Common myeloid progenitor, CD34-positive (primary cell): ENCODE results near the gene KATNIP.

Source experiments
- CTCF ChIA-PET: fragments of 350-600 bp; sonication (Branson Sonifier 250); formaldehyde crosslinking; loops from one replicate; lab custom pipeline; 2021; ENCODE audit warnings: antibody characterized with exemption; lab: Charles Lee
- POLR2A ChIA-PET: fragments of 350-600 bp; sonication (Branson Sonifier 250); formaldehyde crosslinking; loops from one replicate; lab custom pipeline; 2021; ENCODE audit warnings: antibody characterized with exemption; lab: Charles Lee
- DNase-seq, 3 donors: peaks; one replicate each; pipeline versions ENCODE4 v3.0.0 to v3.0.0-alpha.2; 2013
- H3K27ac ChIP-seq, 2 experiments: 1 replicate in 1 of 2; 2 replicates in 1 of 2; pipeline ENCODE4 v1.7.0; 2013; ENCODE audit warnings: inconsistent platforms in 2 of 2, low read length in 2 of 2, mild to moderate bottlenecking in 2 of 2, low read depth in 1 of 2, moderate library complexity in 1 of 2; ENCODE audit not compliant: severe bottlenecking in 2 of 2, insufficient read depth in 1 of 2, poor library complexity in 1 of 2
- H3K27me3 ChIP-seq, 5 experiments: replicated peaks in 2 of 5; 1 replicate in 3 of 5; 2 replicates in 2 of 5; pipeline versions ENCODE4 v1.6.1 to v1.7.0; 2013; ENCODE audit warnings: low read length in 4 of 5, mild to moderate bottlenecking in 2 of 5, moderate library complexity in 2 of 5, inconsistent platforms in 1 of 5; ENCODE audit not compliant: insufficient read depth in 5 of 5, control insufficient read depth in 4 of 5
- H3K36me3 ChIP-seq, 4 experiments: 1 replicate in 2 of 4; 2 replicates in 2 of 4; pipeline versions ENCODE4 v1.6.1 to v1.7.0; 2013; ENCODE audit warnings: low read length in 3 of 4, control low read depth in 1 of 4, mild to moderate bottlenecking in 1 of 4; ENCODE audit not compliant: control insufficient read depth in 4 of 4, insufficient read depth in 4 of 4
- H3K4me1 ChIP-seq, 4 experiments: 1 replicate in 3 of 4; 2 replicates in 1 of 4; pipeline versions ENCODE4 v1.6.1 to v1.7.1; 2013; ENCODE audit warnings: low read length in 3 of 4, mild to moderate bottlenecking in 3 of 4, control low read depth in 1 of 4, inconsistent platforms in 1 of 4, moderate library complexity in 1 of 4; ENCODE audit not compliant: control insufficient read depth in 4 of 4, insufficient read depth in 4 of 4; ENCODE audit errors: control extremely low read depth in 1 of 4
- H3K4me3 ChIP-seq, 7 experiments: 1 replicate in 4 of 7; 2 replicates in 3 of 7; pipeline versions ENCODE4 v1.5.1 to v1.7.0; 2013; ENCODE audit warnings: mild to moderate bottlenecking in 7 of 7, low read length in 6 of 7, moderate library complexity in 6 of 7, inconsistent platforms in 2 of 7, low read depth in 2 of 7, control low read depth in 1 of 7; ENCODE audit not compliant: insufficient read depth in 4 of 7, control insufficient read depth in 1 of 7; ENCODE audit errors: extremely low read depth in 1 of 7
- H3K9me3 ChIP-seq, 5 experiments: 1 replicate in 4 of 5; 2 replicates in 1 of 5; pipeline versions ENCODE4 v1.6.1 to v1.7.1; 2013; ENCODE audit warnings: low read length in 4 of 5, mild to moderate bottlenecking in 2 of 5, inconsistent platforms in 1 of 5, low read depth in 1 of 5, moderate library complexity in 1 of 5; ENCODE audit not compliant: control insufficient read depth in 4 of 5, insufficient read depth in 2 of 5; ENCODE audit errors: control extremely low read depth in 1 of 5
- WGBS: methylation state at CpG from one replicate; pipeline ENCODE4 v1.1.5; 2013; ENCODE audit not compliant: insufficient coverage; 5-methylcytosine and 5-hydroxymethylcytosine counted together

Gene KATNIP

DNA sequence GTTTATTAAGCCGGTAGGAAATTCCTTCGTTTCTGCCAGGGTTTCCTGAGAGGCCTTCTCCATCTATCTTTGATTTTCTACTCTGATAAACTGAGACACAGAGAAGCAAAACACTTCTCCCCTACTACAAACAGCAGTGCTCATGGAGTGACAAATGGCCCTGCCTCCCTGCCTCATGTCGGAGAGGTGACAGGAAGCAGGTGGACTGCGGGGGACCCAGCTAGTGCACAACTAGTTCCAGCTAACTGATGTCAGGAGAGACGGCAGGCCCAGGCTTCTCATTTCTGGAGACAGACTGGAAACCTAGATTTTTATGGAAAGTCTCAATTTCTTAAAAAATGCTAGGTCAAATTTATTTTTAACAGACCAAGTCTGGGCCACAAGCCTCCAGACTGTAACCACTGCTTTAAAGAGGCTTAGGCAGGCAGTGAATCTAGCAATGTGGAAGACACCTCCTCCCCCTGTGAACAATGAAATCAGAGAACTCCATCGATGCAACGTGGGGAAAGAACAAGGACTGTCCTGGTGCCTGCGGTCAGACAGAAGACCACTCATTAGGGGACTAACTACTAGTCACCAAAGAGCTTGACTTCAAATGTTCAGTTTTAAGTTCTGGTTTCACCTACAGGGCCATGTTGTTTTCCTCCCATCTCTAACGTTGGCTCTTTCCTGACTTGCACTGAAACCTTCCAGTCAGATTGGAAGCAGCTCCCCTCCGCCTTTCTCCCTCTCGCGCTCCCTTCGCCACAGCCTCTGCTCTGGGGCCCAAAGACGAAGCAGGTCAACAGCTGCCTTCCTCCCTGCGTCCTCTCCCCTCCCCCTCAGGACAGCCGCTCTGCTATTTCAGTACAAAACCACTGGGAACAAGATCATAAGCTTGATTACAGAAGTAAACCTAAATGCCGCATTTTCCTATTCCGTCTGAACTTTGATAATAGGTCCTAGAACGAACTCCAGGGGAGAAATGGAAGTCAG is 17.8 kb upstream of the KATNIP start:
- peak overlapping the region; percentile 17 to 52 for H3K27ac ChIP-seq
- CTCF ChIA-PET, result interaction anchor here (1.2 to 2.9 kb wide), 6 partner anchors 8 to 33 kb away, joined by 3 to 7 read pairs (median 4); no protein-coding TSS in a partner anchor
- peaks cover 8 to 30% (median 29%) of the 10 kb centered on the region in 4 experiments for H3K4me1 ChIP-seq
- H3K36me3 ChIP-seq, result peaks cover 3 to 70% (median 42%) of the 10 kb centered on the region in 4 experiments
- 6% methylated on average over 17 of the region's 19 CpGs for WGBS
- peak in 2 of 3 donors; percentile 65 to 76 for DNase-seq
- peak overlapping the region in 1 of 7 experiments; percentile 45 for H3K4me3 ChIP-seq
- H3K27me3 ChIP-seq, result no peaks in the 10 kb centered on the region
- POLR2A ChIA-PET, result interaction anchor here (0.7 kb wide), 1 partner anchor 28 kb away, joined by 3 read pairs; no protein-coding TSS in a partner anchor
- H3K9me3 ChIP-seq, result no peaks in the 10 kb centered on the region

DNA sequence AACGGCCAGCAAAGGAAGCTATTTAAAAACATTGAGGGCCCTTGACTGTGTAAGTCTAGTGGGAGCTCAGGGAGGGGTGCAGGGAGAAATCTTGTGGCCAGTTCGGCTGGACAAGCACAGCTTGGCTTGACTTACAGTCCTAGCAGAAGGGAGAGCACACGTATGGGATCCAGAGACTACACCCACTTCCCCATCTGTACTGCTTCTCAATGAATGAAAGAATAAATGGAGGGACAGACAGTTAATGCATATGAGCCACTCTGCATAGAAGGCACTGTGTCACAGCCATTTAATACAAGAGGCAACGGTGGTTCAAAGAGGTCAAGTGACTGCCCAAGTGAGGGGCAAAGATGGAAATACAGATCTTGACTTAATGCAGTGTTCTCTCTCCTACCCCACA is 15.7 kb upstream of the KATNIP start:
- DNase-seq, result no peak
- ChIA-PET CTCF (no interaction called here), POLR2A (no interaction called here)
- Histone ChIP-seq H3K27ac (no peak overlapping the region), H3K36me3 (peaks cover 2 to 76% (median 44%) of the 10 kb centered on the region in 4 experiments), H3K9me3 (no peaks in the 10 kb centered on the region), H3K4me1 (peaks cover 8 to 37% (median 35%) of the 10 kb centered on the region in 4 experiments), H3K4me3 (no peak overlapping the region), H3K27me3 (no peaks in the 10 kb centered on the region)
- WGBS, result 100% methylated on average over 4 of the region's 4 CpGs

DNA sequence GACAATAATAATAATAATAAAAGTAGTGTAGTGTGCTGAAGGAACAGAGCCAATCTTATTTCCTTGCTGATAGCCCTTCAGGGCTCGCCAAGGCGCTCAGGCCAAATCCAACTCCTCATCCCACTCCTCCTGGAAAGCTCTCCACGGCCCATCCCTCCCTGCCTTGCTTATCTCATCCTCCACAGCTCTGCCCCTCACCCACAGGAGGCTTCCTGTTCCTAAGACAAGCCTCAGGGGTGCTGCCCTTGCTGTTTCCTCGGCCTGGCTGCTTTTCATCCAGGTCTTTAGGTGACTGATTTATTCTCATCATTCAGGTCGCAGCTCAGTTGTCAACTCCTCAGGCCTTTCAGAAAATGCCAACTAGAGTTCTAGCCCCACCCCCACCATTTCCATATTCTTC is 11.4 kb upstream of the KATNIP start:
- POLR2A ChIA-PET, result interaction anchor here (0.6 kb wide), 1 partner anchor 8 kb away, joined by 3 read pairs; no protein-coding TSS in a partner anchor
- H3K36me3 ChIP-seq, result peaks cover 21 to 88% (median 62%) of the 10 kb centered on the region in 4 experiments
- H3K27ac ChIP-seq, result no peak overlapping the region
- CTCF ChIA-PET, result interaction anchor here (1.6 kb wide), 1 partner anchor 16 kb away, joined by 5 read pairs; no protein-coding TSS in a partner anchor
- H3K4me1 ChIP-seq, result peaks cover 0 to 10% (median 7%) of the 10 kb centered on the region in 4 experiments
- H3K4me3 ChIP-seq, result no peak overlapping the region
- DNase-seq, result peak in 1 of 3 donors; percentile 13
- WGBS, result 49% methylated on average over 5 of the region's 5 CpGs
- no peaks in the 10 kb centered on the region for H3K27me3 ChIP-seq
- H3K9me3 ChIP-seq, result peaks cover 0 to 5% (median 3%) of the 10 kb centered on the region in 5 experiments

DNA sequence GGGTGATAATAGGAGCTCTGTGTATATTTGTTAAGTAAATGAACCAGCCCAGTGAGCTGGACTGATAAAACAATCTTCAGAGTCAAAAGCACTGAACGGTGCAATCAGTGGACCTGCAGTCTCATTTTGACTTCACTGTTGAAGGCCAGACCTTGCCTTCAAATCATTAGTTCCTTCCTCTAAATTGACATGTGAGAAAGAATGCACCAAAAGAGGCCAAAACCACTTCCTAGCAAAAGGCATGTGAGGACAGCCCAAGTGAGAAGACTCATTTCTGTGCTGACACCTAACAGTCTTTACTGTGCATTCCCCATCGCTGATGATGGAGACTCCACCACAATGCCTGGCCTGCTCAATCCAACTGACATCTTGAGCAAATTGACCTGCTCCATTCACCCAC is 10.8 kb upstream of the KATNIP start:
- POLR2A ChIA-PET, result no interaction called here

DNA sequence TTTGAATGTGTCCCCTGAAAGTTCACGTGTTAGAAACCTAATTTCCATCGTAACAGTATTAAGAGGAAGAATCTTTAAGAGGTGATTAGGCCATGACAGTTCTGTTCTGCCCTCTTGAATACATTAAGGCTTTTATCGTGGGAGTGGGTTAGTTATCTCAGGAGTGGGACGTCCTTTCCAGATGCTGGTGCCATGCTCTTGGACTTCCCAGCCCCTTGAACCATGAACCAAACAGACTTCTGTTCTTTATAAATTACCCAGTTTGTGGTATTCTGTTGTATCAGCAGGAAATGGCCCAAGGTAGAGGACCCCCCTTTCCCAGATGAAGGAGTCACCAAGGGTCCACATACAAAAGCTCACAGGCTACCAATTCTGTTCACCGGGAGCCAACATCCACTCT is 10.3 kb upstream of the KATNIP start:
- Histone ChIP-seq H3K4me3 (no peak overlapping the region), H3K9me3 (peaks cover 0 to 5% (median 3%) of the 10 kb centered on the region in 5 experiments), H3K4me1 (peaks cover 0 to 10% (median 7%) of the 10 kb centered on the region in 4 experiments), H3K27ac (no peak overlapping the region), H3K27me3 (no peaks in the 10 kb centered on the region), H3K36me3 (peaks cover 24 to 91% (median 64%) of the 10 kb centered on the region in 4 experiments)
- no peak for DNase-seq
- ChIA-PET CTCF (interaction anchor here (1.2 to 1.8 kb wide), 2 partner anchors 8 to 11 kb away, joined by 3 to 4 read pairs; no protein-coding TSS in a partner anchor), POLR2A (no interaction called here)
- 67% methylated on average over 3 of the region's 5 CpGs for WGBS

More for the DNA sequence above, 10.8 kb upstream of the KATNIP start:
- Histone ChIP-seq H3K27me3 (no peaks in the 10 kb centered on the region), H3K9me3 (peaks cover 0 to 5% (median 3%) of the 10 kb centered on the region in 5 experiments), H3K4me3 (no peak overlapping the region), H3K27ac (no peak overlapping the region), H3K4me1 (peaks cover 0 to 10% (median 7%) of the 10 kb centered on the region in 4 experiments), H3K36me3 (peaks cover 21 to 91% (median 63%) of the 10 kb centered on the region in 4 experiments)
- WGBS, result 93% methylated on average over 1 of the region's 2 CpGs
- CTCF ChIA-PET, result interaction anchor here (1.6 kb wide), 1 partner anchor 16 kb away, joined by 5 read pairs; no protein-coding TSS in a partner anchor
- peak in 1 of 3 donors; percentile 32 for DNase-seq

DNA sequence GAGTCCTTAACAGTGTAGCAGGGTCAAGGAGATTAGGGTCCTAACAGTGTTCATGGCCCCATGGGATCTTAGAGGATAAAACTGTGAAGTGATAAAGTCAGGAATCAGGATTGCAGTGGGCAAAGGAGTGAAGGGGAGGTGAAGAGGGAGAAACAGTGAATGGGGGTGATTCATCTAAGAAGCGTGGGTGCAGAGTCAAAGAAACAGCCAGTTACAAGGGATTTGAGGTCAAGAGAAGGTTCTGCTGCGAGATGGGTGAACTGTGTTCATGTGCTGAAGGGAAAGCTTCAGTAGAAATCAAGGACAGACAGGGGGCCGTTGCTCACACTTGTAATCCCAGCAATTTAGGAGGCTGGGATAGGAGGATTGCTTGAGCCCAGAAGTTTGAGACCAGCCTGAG is 6.1 kb upstream of the KATNIP start:
- Histone ChIP-seq H3K27me3 (no peaks in the 10 kb centered on the region), H3K27ac (no peak overlapping the region), H3K4me3 (no peak overlapping the region), H3K36me3 (peaks cover 22 to 70% (median 48%) of the 10 kb centered on the region in 4 experiments), H3K9me3 (peaks cover 0 to 5% (median 3%) of the 10 kb centered on the region in 5 experiments), H3K4me1 (peaks cover 2 to 20% (median 11%) of the 10 kb centered on the region in 4 experiments)
- ChIA-PET POLR2A (no interaction called here), CTCF (no interaction called here)
- 100% methylated on average over 2 of the region's 3 CpGs for WGBS
- no peak for DNase-seq
